Measurements from ENCODE around the gene SYTL3. TPM values are rescaled to one million over a fixed set of nuclear protein-coding genes. Genes with fewer than 3 reads are reported as not detected.

SYTL3 gene, protein sequence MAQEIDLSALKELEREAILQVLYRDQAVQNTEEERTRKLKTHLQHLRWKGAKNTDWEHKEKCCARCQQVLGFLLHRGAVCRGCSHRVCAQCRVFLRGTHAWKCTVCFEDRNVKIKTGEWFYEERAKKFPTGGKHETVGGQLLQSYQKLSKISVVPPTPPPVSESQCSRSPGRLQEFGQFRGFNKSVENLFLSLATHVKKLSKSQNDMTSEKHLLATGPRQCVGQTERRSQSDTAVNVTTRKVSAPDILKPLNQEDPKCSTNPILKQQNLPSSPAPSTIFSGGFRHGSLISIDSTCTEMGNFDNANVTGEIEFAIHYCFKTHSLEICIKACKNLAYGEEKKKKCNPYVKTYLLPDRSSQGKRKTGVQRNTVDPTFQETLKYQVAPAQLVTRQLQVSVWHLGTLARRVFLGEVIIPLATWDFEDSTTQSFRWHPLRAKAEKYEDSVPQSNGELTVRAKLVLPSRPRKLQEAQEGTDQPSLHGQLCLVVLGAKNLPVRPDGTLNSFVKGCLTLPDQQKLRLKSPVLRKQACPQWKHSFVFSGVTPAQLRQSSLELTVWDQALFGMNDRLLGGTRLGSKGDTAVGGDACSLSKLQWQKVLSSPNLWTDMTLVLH
- total RNA-seq (2011; cell fraction: chromatin; rRNA removed; ENCODE audit: low replicate concordance): 0.62 and 0.69 TPM in 2 replicates
- 0.13 and 0.50 TPM in 2 replicates for total RNA-seq (2011; cell fraction: nucleolus; rRNA removed)
- 0.15 and 0.38 TPM in 2 replicates for total RNA-seq (2011; cell fraction: nucleoplasm; rRNA removed)
- 0.05 and 0.61 TPM in 2 replicates for total RNA-seq (2014; rRNA removed)
- 0.16 and 0.25 TPM in 2 replicates for total RNA-seq (2014; rRNA removed; fragmentation: Illumina TruSeq; extraction: Trizol)
- total RNA-seq (2015; rRNA removed; fragmentation: Illumina TruSeq; extraction: Trizol): 0.11 and 0.18 TPM in 2 replicates
- total RNA-seq (2021): 0.11 and 0.35 TPM in 2 replicates
- polyA plus RNA-seq (2011; rRNA removed): 0.12 and 0.46 TPM in 2 replicates
- polyA plus RNA-seq (2011; cell fraction: cytosol; rRNA removed): 0.22 and 0.39 TPM in 2 replicates
- polyA plus RNA-seq (2011; cell fraction: nucleus; rRNA removed): 0.24 and 0.38 TPM in 2 replicates
- 0.17 and 0.35 TPM in 2 replicates for polyA plus RNA-seq (2012)
- polyA plus RNA-seq (2014; fragmentation: Illumina TruSeq; extraction: Trizol): 0.16 and 0.17 TPM in 2 replicates
- under 1 TPM in 1 of 2 experiments, not detected in 1; 0.06 TPM for polyA plus RNA-seq (2014; fragmentation: Nextera tagmentation; extraction: Ambion mirVana)
- polyA plus RNA-seq (2014; rRNA removed): 0.04 TPM in 2 replicates
- 0.21 and 0.39 TPM in 2 replicates for polyA minus RNA-seq (2011; rRNA and poly(A)+ RNA removed)
- polyA minus RNA-seq (2011; cell fraction: cytosol; rRNA and poly(A)+ RNA removed): not detected in 2 replicates
- polyA minus RNA-seq (2011; cell fraction: nucleus; rRNA and poly(A)+ RNA removed): 0.13 and 0.33 TPM in 2 replicates
- percentile 25 among the genes with signal in this experiment for Bru-seq, nascent RNA
- percentile 34 among the genes with signal in this experiment for BruChase-seq, experiment 1, labeled RNA remaining after a 2-hour chase
- BruChase-seq, experiment 2, labeled RNA remaining after a 6-hour chase: percentile 26 among the genes with signal in this experiment
- long read RNA-seq, experiment 1, partial matches to known transcripts: 0 of 1 reads
- long read RNA-seq, experiment 1, other reads (novel, unspliced or antisense): 1 of 1 reads
- long read RNA-seq, experiment 2: 0 reads
- long read RNA-seq, experiment 3: 0 reads

DNA sequence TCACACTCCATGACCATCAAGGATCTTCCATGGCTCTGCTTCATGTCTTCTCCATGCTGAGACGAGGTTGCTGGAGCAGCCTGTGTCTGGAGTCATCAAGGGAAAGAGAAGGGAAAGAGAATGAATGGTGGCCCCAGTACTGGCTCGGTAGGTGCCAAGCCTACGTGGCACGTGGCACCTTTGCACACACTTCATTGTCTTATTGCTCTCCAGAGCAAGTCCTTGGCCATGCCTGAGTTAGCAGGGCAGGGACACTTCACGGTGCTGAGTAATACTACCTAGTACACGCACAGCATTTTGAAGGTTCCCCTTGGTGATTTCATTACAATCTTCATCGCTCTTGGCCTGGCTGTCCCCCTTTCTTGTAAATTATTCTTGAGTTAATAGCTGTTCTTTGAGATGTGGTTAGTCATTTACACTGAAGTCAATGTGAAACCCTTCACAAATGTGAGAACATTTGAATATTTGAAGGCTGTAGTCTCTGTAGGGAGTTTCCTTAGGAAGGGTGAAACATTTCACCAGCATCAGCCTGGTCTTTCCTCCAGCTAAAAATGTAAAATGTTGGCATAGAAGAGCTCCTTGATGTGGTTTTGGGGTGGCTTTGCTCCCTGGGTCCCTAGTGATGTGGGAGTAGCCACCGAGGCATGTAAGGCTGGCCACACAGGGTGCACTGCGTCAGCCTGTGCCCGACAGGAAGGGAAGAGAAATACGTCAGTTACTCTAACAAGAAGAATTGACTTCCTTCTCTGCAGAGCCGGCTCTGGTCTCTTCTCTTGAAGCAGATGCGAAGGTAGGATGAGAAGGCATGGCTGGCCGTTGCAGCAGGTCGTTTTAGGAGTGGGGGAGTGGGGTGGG, at the start of gene SYTL3:
Gene SYTL3, plus strand, starts transcription at position 766 of the 855 bp plus-strand sequence. CDS start 13,215 bp downstream, outside the sequence.
- Histone ChIP-seq H3K27ac (ENCODE audit: extremely low read depth, low read depth, low read length) (no peak within 1 kb of the TSS), H3K9me3 (replicated peaks; ENCODE audit: control insufficient read depth, insufficient read depth, low read depth, low read length) (no peaks in the 10 kb centered on the region), H3K9me1 (ENCODE audit: control insufficient read depth, insufficient read depth, low read length) (no peaks in the 10 kb centered on the region), H3K4me3 (no peak within 1 kb of the TSS), H3K4me2 (ENCODE audit: insufficient read depth, low read length) (peak within 1 kb of the TSS; percentile 30; the same call in 1 of the 2 replicates), H2AFZ (ENCODE audit: low read depth, low read length) (peak within 1 kb of the TSS; percentile 18), H3K79me2 (ENCODE audit: control insufficient read depth, insufficient read depth, low read length) (peaks cover under 1% of the 10 kb centered on the region; the same call in 2 of the 3 replicates), H3K36me3 (ENCODE audit: control insufficient read depth, insufficient read depth, low read length) (no peaks in the 10 kb centered on the region), H3K27me3 (ENCODE audit: control insufficient read depth in 2 of 2, insufficient read depth in 2 of 2, low read length in 2 of 2) (peaks cover 27 to 36% of the 10 kb centered on the region in 2 experiments), H3K9ac (ENCODE audit: insufficient read depth in 1 of 2, low read depth in 2 of 2, low read length in 2 of 2) (peak within 1 kb of the TSS in 1 of 2 experiments; percentile 28; a peak in 1 of 4 replicates), H3K4me1 (replicated peaks in 1 of 2; ENCODE audit: control insufficient read depth in 2 of 2, insufficient read depth in 2 of 2, low read length in 2 of 2) (peaks cover 6 to 14% of the 10 kb centered on the region in 2 experiments; a peak in 4 of 5 replicates), H4K20me1 (replicated peaks; ENCODE audit: control insufficient read depth, insufficient read depth, low read length) (no peaks in the 10 kb centered on the region)
- DNase-seq (ENCODE audit: extremely low read depth in 1 of 4, low spot score in 3 of 4): no peak
- no peak for FAIRE-seq
- peak; percentile 50 for ATAC-seq
- BruUV-seq (replicated peaks): no TSS peak
- ChIA-PET CTCF (ENCODE audit: low intra/inter-chr PET ratio) (no interaction called here), POLR2A (no interaction called here)
- in situ Hi-C loops (cut with MboI): no loop called here
- intact Hi-C loops (cut with micrococcal nuclease): no loop called here
- WGBS (ENCODE audit: insufficient coverage, low coverage, missing lambda C conversion rate): 5% methylated on average over 15 of the region's 15 CpGs
- TF ChIP-seq ZFP36 (IDR thresholded peaks at IDR 0.05; ENCODE audit: low read depth, low read length, partially characterized antibody): peak; percentile 21
- no peak for TF ChIP-seq ATF1 (CRISPR knock-in tag; IDR thresholded peaks at IDR 0.05)
- TF ChIP-seq ATF1 (tag; IDR thresholded peaks at IDR 0.05): peak; percentile 20; the same call in 1 of the 2 replicates
- TF ChIP-seq HNRNPLL (IDR thresholded peaks at IDR 0.05; ENCODE audit: low read depth, low read length, poor library complexity, severe bottlenecking): peak; percentile 32
- TF ChIP-seq, protein P1, sequence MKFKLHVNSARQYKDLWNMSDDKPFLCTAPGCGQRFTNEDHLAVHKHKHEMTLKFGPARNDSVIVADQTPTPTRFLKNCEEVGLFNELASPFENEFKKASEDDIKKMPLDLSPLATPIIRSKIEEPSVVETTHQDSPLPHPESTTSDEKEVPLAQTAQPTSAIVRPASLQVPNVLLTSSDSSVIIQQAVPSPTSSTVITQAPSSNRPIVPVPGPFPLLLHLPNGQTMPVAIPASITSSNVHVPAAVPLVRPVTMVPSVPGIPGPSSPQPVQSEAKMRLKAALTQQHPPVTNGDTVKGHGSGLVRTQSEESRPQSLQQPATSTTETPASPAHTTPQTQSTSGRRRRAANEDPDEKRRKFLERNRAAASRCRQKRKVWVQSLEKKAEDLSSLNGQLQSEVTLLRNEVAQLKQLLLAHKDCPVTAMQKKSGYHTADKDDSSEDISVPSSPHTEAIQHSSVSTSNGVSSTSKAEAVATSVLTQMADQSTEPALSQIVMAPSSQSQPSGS (CRISPR knock-in tag; IDR thresholded peaks at IDR 0.05): no peak
- TF ChIP-seq CREM (IDR thresholded peaks at IDR 0.05; ENCODE audit: low read depth): peak; percentile 19; the same call in 1 of the 2 replicates
- TF ChIP-seq FOXA3 (CRISPR knock-in tag; conservative IDR thresholded peaks at IDR 0.05 in 1 of 2, IDR thresholded peaks at IDR 0.05 in 1 of 2): 0 out of 4 replicates have a peak, but pooled peaks of 1 of the 2 experiments have one; percentile 17
- TF ChIP-seq NFIC (IDR thresholded peaks at IDR 0.05): no peak
- TF ChIP-seq, protein P2, sequence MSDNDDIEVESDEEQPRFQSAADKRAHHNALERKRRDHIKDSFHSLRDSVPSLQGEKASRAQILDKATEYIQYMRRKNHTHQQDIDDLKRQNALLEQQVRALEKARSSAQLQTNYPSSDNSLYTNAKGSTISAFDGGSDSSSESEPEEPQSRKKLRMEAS (CRISPR knock-in tag; IDR thresholded peaks at IDR 0.05): peak; percentile 40; the same call in 1 of the 2 replicates
- no peak for TF ChIP-seq GTF2F1 (IDR thresholded peaks at IDR 0.05; ENCODE audit: low read depth, low read length)

All from K562 (cell line).